SU-DHL-6 (cell line): ENCODE data around the gene IGSF22.

Source experiments
- H2AFZ ChIP-seq: fragments of 200-600 bp; sonication (generic); 2 replicates; pipeline ENCODE4 v1.6.1; 2014; ENCODE audit warnings: low read depth, mild to moderate bottlenecking, moderate library complexity, mixed read lengths, antibody characterized with exemption, low read length; ENCODE audit not compliant: severe bottlenecking
- H3F3A ChIP-seq: fragments of 200-600 bp; shearing (Covaris generic); 2 replicates; pipeline ENCODE4 v1.6.0; 2016; ENCODE audit warnings: antibody characterized with exemption, mild to moderate bottlenecking; ENCODE audit not compliant: insufficient read depth
- H3K27ac ChIP-seq: fragments of 200-600 bp; sonication (generic); 2 replicates; pipeline ENCODE4 v1.5.1; 2016; ENCODE audit warnings: low read depth, mild to moderate bottlenecking, low read length, moderate library complexity, mixed read lengths
- H3K27me3 ChIP-seq: fragments of 200-600 bp; sonication (generic), shearing (Covaris generic); 2 replicates; pipeline ENCODE4 v1.6.0; 2014; ENCODE audit warnings: mild to moderate bottlenecking, low read length
- H3K36me3 ChIP-seq: fragments of 200-600 bp; sonication (generic); 2 replicates; pipeline ENCODE4 v1.6.1; 2014; ENCODE audit warnings: mild to moderate bottlenecking, low read length, mixed read lengths
- H3K4me2 ChIP-seq: fragments of 300-600, 200-600 bp; shearing (Covaris generic), sonication (generic); 2 replicates; pipeline ENCODE4 v1.6.0; 2014; ENCODE audit warnings: low read length, low read depth, mild to moderate bottlenecking; ENCODE audit not compliant: poor library complexity, severe bottlenecking
- H3K4me3 ChIP-seq: fragments of 200-600 bp; sonication (generic); 2 replicates; pipeline ENCODE4 v1.5.1; 2014; ENCODE audit warnings: antibody characterized with exemption, low read length, mild to moderate bottlenecking, mixed read lengths; ENCODE audit not compliant: insufficient read depth, poor library complexity, severe bottlenecking
- H3K79me2 ChIP-seq: fragments of 200-600 bp; sonication (generic); 2 replicates; pipeline ENCODE4 v1.6.1; 2014; ENCODE audit warnings: mild to moderate bottlenecking, low read length, moderate library complexity; ENCODE audit not compliant: insufficient read depth
- H3K9ac ChIP-seq: fragments of 200-600 bp; sonication (generic); 2 replicates; pipeline ENCODE4 v1.7.0; 2014; ENCODE audit warnings: mild to moderate bottlenecking, low read length
- H3K9me2 ChIP-seq: fragments of 200-600 bp; sonication (generic); replicated peaks from 2 replicates; pipeline ENCODE4 v1.6.1; 2014; ENCODE audit warnings: low read length; ENCODE audit not compliant: insufficient read depth
- H3K9me3 ChIP-seq: fragments of 200-600 bp; sonication (generic); 2 replicates; pipeline ENCODE4 v1.6.1; 2014; ENCODE audit warnings: low read length, mixed read lengths; ENCODE audit not compliant: insufficient read depth
- H4K20me1 ChIP-seq: fragments of 200-600 bp; sonication (generic); 2 replicates; pipeline ENCODE4 v1.6.1; 2014; ENCODE audit warnings: low read depth, mild to moderate bottlenecking, antibody characterized with exemption, low read length, moderate library complexity, mixed read lengths
- EZH2phosphoT487 ChIP-seq: fragments of 200-600 bp; sonication (generic), shearing (Covaris generic); conservative IDR thresholded peaks from 2 replicates; pipeline ENCODE4 v1.6.1; 2018; ENCODE audit warnings: mild to moderate bottlenecking, antibody characterized with exemption, low read length, moderate library complexity, mixed read lengths
- TF ChIP-seq, protein P1 (sequence below): fragments of 200-600 bp; sonication (generic); IDR thresholded peaks from one replicate; pipeline ENCODE4 v1.5.1; 2017; ENCODE audit warnings: antibody characterized with exemption, mild to moderate bottlenecking, low read length, moderate library complexity; ENCODE audit not compliant: insufficient read depth, poor library complexity, severe bottlenecking

Gene IGSF22

DNA sequence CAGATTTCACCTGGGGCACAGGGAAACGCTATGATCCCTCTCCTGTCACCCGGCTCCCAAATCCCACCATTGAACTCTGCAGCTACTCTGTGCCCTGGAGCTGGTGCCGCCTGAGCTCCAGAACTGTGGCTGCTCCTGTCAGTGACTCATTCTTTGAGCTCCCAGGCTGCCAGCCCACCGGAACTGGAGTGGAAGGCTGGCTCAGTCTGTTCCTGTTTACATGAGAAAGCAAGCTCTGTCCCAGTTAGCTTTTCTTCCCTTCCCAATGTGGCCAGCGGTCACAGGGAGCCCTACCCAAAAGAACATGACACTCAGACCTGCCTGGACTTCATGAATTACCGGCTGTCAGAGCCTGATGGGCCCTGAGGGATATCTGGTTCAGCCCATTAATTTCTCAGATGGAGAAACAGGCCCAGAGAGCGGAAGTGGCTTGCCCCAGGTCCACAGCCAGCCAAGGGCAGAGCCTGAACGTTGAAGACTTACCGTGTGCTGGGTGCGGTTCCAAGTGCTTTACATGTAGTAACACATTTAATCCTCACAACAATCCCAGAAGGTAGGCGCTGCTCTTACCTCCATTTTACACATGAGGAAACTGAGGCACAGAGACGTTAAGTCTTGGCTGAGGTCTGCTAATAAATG, 23.8 kb upstream of the IGSF22 start:
- H3K9me3 ChIP-seq: no peaks in the 10 kb centered on the region
- H3K36me3 ChIP-seq: no peaks in the 10 kb centered on the region
- no peak overlapping the region for H3K27ac ChIP-seq
- TF ChIP-seq, protein P1, sequence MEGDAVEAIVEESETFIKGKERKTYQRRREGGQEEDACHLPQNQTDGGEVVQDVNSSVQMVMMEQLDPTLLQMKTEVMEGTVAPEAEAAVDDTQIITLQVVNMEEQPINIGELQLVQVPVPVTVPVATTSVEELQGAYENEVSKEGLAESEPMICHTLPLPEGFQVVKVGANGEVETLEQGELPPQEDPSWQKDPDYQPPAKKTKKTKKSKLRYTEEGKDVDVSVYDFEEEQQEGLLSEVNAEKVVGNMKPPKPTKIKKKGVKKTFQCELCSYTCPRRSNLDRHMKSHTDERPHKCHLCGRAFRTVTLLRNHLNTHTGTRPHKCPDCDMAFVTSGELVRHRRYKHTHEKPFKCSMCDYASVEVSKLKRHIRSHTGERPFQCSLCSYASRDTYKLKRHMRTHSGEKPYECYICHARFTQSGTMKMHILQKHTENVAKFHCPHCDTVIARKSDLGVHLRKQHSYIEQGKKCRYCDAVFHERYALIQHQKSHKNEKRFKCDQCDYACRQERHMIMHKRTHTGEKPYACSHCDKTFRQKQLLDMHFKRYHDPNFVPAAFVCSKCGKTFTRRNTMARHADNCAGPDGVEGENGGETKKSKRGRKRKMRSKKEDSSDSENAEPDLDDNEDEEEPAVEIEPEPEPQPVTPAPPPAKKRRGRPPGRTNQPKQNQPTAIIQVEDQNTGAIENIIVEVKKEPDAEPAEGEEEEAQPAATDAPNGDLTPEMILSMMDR: no peak
- TF ChIP-seq EZH2phosphoT487: 0 out of 2 replicates have a peak, but pooled peaks have one; percentile 53
- no peak overlapping the region for H3K9ac ChIP-seq
- H3K4me3 ChIP-seq: no peak overlapping the region
- no peak overlapping the region for H3K4me2 ChIP-seq
- H3K27me3 ChIP-seq: 0 out of 2 replicates have a peak, but pooled peaks cover 6% of the 10 kb centered on the region
- H3K9me2 ChIP-seq: no peaks in the 10 kb centered on the region
- no peaks in the 10 kb centered on the region for H4K20me1 ChIP-seq
- no peaks in the 10 kb centered on the region for H3F3A ChIP-seq
- H3K79me2 ChIP-seq: no peaks in the 10 kb centered on the region
- no peak overlapping the region for H2AFZ ChIP-seq

DNA sequence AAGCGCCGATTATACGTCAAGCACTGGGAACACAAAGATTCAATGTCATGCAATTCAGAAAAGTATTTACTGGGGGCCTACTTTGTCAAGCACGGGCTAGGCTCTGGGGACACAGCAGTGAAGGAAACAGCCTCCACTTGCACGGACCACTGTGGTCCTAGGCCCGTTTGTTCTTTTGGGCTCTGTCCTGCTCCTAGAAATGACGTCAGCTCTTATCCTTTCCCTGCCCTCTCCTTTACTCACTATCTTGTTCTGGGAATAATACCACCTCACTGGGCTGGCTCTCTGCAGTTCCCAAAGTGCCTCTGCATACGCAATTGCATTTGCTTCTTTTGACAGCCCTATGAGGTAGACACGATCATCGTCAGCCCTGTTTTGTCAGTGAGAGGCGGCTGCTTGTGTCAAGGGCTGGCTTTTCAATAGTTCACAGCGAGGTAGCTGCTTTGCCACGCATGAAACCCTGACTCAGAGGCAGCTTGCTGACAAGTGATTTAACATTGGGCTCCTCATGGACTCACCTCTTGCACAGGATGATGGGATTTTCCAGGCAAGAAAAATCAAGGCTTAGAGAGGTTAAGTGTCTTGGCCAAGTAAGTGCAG, 22.9 kb upstream of the IGSF22 start:
- H3K9me3 ChIP-seq: no peaks in the 10 kb centered on the region
- H3F3A ChIP-seq: no peaks in the 10 kb centered on the region
- H3K9me2 ChIP-seq: no peaks in the 10 kb centered on the region
- 0 out of 2 replicates have a peak, but pooled peaks cover 5% of the 10 kb centered on the region for H3K27me3 ChIP-seq
- no peaks in the 10 kb centered on the region for H4K20me1 ChIP-seq
- H3K4me2 ChIP-seq: no peak overlapping the region
- TF ChIP-seq EZH2phosphoT487: no peak
- TF ChIP-seq, protein P1: no peak
- no peak overlapping the region for H2AFZ ChIP-seq
- H3K27ac ChIP-seq: no peak overlapping the region
- no peaks in the 10 kb centered on the region for H3K79me2 ChIP-seq
- no peak overlapping the region for H3K4me3 ChIP-seq
- no peak overlapping the region for H3K9ac ChIP-seq
- no peaks in the 10 kb centered on the region for H3K36me3 ChIP-seq

DNA sequence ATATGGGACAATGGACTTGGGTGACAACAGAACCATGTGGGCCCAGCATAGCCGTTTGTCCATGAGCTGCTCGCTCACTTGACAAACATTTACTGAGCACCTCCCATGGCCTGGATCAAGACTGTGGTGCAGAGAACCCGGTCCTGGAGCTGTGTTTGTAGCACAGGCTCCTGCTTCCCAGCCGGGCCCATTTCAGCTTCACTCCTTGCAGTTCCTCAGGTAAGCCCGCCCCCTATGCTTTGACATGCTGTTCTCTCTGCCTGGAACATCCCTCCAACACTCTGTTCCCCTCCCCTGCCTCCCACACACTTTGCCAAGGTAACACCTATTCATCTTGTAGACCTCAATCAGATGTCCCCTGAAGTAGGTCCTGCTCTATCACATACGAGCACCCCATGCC, 19.3 kb upstream of the IGSF22 start:
- H3K9me3 ChIP-seq: no peaks in the 10 kb centered on the region
- no peak overlapping the region for H2AFZ ChIP-seq
- no peaks in the 10 kb centered on the region for H3K27me3 ChIP-seq
- TF ChIP-seq EZH2phosphoT487: no peak
- TF ChIP-seq, protein P1: no peak
- no peak overlapping the region for H3K4me2 ChIP-seq
- H3K9ac ChIP-seq: no peak overlapping the region
- no peaks in the 10 kb centered on the region for H3K36me3 ChIP-seq
- no peaks in the 10 kb centered on the region for H3F3A ChIP-seq
- H4K20me1 ChIP-seq: no peaks in the 10 kb centered on the region
- no peaks in the 10 kb centered on the region for H3K9me2 ChIP-seq
- H3K79me2 ChIP-seq: no peaks in the 10 kb centered on the region
- no peak overlapping the region for H3K4me3 ChIP-seq
- H3K27ac ChIP-seq: no peak overlapping the region
